ENCODE data around the gene KCNQ1. TPM values are rescaled to one million over a fixed set of nuclear protein-coding genes. Genes with fewer than 3 reads are reported as not detected.

The KCNQ1 gene
- total and polyA plus RNA-seq, 9 of the 15 experiments (the other 6 are each of a cell fraction or from before 2014, with no cell fraction given), result 0.44 TPM; not detected in 8

DNA sequence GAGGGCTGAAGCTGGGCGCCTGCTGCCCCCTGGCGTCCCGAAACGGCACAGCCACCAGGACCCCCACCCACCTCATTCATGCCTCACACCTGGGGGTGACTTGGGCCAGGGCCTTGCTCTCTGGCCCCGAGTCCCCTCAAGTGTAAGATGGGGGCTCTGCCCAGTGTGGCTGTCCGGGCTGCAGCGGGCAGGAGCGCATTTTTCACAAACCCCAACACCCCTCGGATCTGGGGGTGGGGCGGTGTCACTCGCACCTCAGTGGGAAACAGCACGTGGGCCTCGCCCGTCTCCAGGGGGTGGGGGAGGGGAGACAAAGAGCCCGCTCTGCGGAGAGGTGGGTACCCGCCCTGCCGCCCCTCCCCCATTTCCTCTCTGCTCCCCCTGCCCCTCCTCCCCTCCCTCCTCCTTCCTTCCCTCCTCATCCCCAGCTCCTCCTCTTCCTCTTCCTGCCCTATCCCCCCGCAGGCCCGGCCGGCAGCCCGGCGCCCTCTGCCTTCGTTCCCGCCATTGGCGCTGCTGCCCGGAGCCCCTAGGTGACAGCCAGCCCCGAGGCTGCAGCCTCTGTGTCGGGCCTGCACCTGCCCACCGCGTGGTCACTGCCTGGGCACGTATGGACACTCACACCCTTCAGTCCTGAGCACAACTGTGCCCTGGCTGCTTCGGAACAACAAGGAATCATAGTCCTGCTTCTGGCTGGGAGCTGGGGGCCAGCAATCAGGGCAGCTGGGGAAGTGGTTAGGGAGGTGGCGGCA, 447.6 kb downstream of the KCNQ1 start (continued):
- TF ChIP-seq, protein P1, sequence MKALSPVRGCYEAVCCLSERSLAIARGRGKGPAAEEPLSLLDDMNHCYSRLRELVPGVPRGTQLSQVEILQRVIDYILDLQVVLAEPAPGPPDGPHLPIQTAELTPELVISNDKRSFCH (CRISPR knock-in tag; IDR thresholded peaks at IDR 0.05), result no peak
- TF ChIP-seq, protein P1 (tag; IDR thresholded peaks at IDR 0.05), result peak; percentile 23; the same call in 1 of the 2 replicates
- TF ChIP-seq ZKSCAN1 (IDR thresholded peaks at IDR 0.05; ENCODE audit: low read depth, low read length), result 0 out of 2 replicates have a peak, but pooled peaks have one; percentile 5
- TF ChIP-seq, protein P2, sequence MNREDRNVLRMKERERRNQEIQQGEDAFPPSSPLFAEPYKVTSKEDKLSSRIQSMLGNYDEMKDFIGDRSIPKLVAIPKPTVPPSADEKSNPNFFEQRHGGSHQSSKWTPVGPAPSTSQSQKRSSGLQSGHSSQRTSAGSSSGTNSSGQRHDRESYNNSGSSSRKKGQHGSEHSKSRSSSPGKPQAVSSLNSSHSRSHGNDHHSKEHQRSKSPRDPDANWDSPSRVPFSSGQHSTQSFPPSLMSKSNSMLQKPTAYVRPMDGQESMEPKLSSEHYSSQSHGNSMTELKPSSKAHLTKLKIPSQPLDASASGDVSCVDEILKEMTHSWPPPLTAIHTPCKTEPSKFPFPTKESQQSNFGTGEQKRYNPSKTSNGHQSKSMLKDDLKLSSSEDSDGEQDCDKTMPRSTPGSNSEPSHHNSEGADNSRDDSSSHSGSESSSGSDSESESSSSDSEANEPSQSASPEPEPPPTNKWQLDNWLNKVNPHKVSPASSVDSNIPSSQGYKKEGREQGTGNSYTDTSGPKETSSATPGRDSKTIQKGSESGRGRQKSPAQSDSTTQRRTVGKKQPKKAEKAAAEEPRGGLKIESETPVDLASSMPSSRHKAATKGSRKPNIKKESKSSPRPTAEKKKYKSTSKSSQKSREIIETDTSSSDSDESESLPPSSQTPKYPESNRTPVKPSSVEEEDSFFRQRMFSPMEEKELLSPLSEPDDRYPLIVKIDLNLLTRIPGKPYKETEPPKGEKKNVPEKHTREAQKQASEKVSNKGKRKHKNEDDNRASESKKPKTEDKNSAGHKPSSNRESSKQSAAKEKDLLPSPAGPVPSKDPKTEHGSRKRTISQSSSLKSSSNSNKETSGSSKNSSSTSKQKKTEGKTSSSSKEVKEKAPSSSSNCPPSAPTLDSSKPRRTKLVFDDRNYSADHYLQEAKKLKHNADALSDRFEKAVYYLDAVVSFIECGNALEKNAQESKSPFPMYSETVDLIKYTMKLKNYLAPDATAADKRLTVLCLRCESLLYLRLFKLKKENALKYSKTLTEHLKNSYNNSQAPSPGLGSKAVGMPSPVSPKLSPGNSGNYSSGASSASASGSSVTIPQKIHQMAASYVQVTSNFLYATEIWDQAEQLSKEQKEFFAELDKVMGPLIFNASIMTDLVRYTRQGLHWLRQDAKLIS (CRISPR knock-in tag; IDR thresholded peaks at IDR 0.05), result peak; percentile 85
- TF ChIP-seq ELF4 (CRISPR knock-in tag; IDR thresholded peaks at IDR 0.05), result no peak
- peak; percentile 84 for TF ChIP-seq CC2D1A (IDR thresholded peaks at IDR 0.05)
- TF ChIP-seq SPI1 (IDR thresholded peaks at IDR 0.05; ENCODE audit: borderline replicate concordance, low read depth, low read length), result peak; percentile 51; the same call in 1 of the 2 replicates
- TF ChIP-seq FIP1L1 (IDR thresholded peaks at IDR 0.05; ENCODE audit: low read depth, low read length, poor library complexity, severe bottlenecking), result peak; percentile 59
- peak; percentile 41; the same call in 1 of the 2 replicates for TF ChIP-seq HCFC1 (IDR thresholded peaks at IDR 0.05; ENCODE audit: low read depth, low read length)
- TF ChIP-seq ARID4B (CRISPR knock-in tag; IDR thresholded peaks at IDR 0.05), result peak; percentile 76
- TF ChIP-seq BCOR (IDR thresholded peaks at IDR 0.05), result no peak
- no peak for TF ChIP-seq CEBPZ (IDR thresholded peaks at IDR 0.05; ENCODE audit: borderline replicate concordance, low read depth, low read length)
- TF ChIP-seq, protein P3, sequence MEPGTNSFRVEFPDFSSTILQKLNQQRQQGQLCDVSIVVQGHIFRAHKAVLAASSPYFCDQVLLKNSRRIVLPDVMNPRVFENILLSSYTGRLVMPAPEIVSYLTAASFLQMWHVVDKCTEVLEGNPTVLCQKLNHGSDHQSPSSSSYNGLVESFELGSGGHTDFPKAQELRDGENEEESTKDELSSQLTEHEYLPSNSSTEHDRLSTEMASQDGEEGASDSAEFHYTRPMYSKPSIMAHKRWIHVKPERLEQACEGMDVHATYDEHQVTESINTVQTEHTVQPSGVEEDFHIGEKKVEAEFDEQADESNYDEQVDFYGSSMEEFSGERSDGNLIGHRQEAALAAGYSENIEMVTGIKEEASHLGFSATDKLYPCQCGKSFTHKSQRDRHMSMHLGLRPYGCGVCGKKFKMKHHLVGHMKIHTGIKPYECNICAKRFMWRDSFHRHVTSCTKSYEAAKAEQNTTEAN (CRISPR knock-in tag; IDR thresholded peaks at IDR 0.05), result peak; percentile 80; the same call in 1 of the 2 replicates
